SJSA1 (cell line): ENCODE data around the gene KAT2B. TPM values are rescaled to one million over a fixed set of nuclear protein-coding genes. Genes with fewer than 3 reads are reported as not detected.

Experiments
- DNase-seq, 2 experiments: peaks; one replicate each; pipeline ENCODE4 v3.0.0-alpha.2; 2015 to 2020; ENCODE audit warnings: low spot score in 2 of 2, low read depth in 1 of 2
- H3K27ac ChIP-seq: fragments of 250-450 bp; sonication (Bioruptor Pico); 2 replicates; pipeline ENCODE4 v1.5.1; 2020; ENCODE audit warnings: mild to moderate bottlenecking, moderate library complexity
- H3K27me3 ChIP-seq: fragments of 250-450 bp; sonication (Bioruptor Pico); replicated peaks from 2 replicates; pipeline ENCODE4 v1.5.1; 2020; ENCODE audit warnings: mild to moderate bottlenecking, moderate library complexity
- H3K36me3 ChIP-seq: fragments of 250-450 bp; sonication (Bioruptor Pico); 2 replicates; pipeline ENCODE4 v1.5.1; 2020; ENCODE audit warnings: mild to moderate bottlenecking
- H3K4me1 ChIP-seq: fragments of 250-450 bp; sonication (Bioruptor Pico); replicated peaks from 2 replicates; pipeline ENCODE4 v1.6.1; 2021; ENCODE audit warnings: mild to moderate bottlenecking
- H3K4me3 ChIP-seq: fragments of 250-450 bp; sonication (Bioruptor Pico); 2 replicates; pipeline ENCODE4 v1.5.1; 2020; ENCODE audit warnings: mild to moderate bottlenecking
- H3K9me3 ChIP-seq: fragments of 250-450 bp; sonication (Bioruptor Pico); replicated peaks from 2 replicates; pipeline ENCODE4 v1.5.1; 2020; ENCODE audit warnings: mild to moderate bottlenecking
- total RNA-seq: library from RNA; depleted of rRNA; stranded (reverse); fragments of >200 nt; shearing (Covaris generic); gene quantifications from 2 replicates; pipeline ENCODE4 v1.2.3, GENCODE V29; 2014; rRNA removed

KAT2B gene
- total RNA-seq, 1 experiment from 2014 or later: 11.2 TPM

- Histone ChIP-seq H3K9me3 (no peaks in the 10 kb centered on the region), H3K4me1 (peaks cover 5% of the 10 kb centered on the region)
- peak; percentile 88 to 96 for DNase-seq
These were observed 145.7 kb downstream of the KAT2B start, which contains the start of gene SGO1 for GRCh38 chr3:20185679-20186599. SGO1 (minus strand) TSS chr3:20186206; CDS start chr3:20184027, 2,179 bp downstream.

GRCh38 chr3:20186600-20187004 lies 146.4 kb downstream of the KAT2B start:
- peaks cover 14% of the 10 kb centered on the region for H3K36me3 ChIP-seq
- no peak for DNase-seq
- H3K4me1 ChIP-seq: peaks cover 5% of the 10 kb centered on the region
- H3K9me3 ChIP-seq: no peaks in the 10 kb centered on the region
- H3K27ac ChIP-seq: peak overlapping the region; percentile 90
- no peaks in the 10 kb centered on the region for H3K27me3 ChIP-seq
- peak overlapping the region; percentile 66 for H3K4me3 ChIP-seq

More at GRCh38 chr3:20185679-20186599, 145.7 kb downstream of the KAT2B start, which contains the start of gene SGO1:
- Histone ChIP-seq H3K27ac (peak within 1 kb of the TSS; percentile 90), H3K36me3 (peaks cover 21% of the 10 kb centered on the region), H3K4me3 (peak within 1 kb of the TSS; percentile 66), H3K27me3 (no peaks in the 10 kb centered on the region)

- H3K9me3 ChIP-seq: no peaks in the 10 kb centered on the region
- H3K4me3 ChIP-seq: no peak overlapping the region
- H3K4me1 ChIP-seq: peaks cover 5% of the 10 kb centered on the region
- no peaks in the 10 kb centered on the region for H3K36me3 ChIP-seq
- DNase-seq: no peak
- no peaks in the 10 kb centered on the region for H3K27me3 ChIP-seq
- no peak overlapping the region for H3K27ac ChIP-seq
These were observed 150.7 kb downstream of the KAT2B start for GRCh38 chr3:20190991-20191390.

- DNase-seq: no peak
- no peaks in the 10 kb centered on the region for H3K27me3 ChIP-seq
These were observed 154.7 kb downstream of the KAT2B start for GRCh38 chr3:20194793-20195460.

DNA sequence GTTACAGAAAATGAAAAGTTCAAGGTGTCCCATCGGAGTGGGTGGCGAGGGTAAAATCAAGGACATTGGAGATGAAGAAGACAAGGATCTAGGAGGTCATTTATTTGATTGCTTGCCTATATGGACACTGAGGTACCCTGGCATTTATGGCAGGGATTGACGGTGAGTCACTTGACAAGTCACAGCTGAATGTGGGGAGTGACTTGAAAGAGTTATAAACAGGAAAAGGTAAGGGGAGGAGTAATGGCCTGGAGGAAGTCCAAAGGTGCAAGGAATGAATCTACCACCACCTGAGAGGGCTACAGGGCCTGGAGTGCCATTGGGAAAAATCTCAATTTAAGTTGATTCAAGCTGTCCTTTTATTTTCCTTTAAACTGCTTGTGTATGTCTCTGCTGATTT lies 157.5 kb downstream of the KAT2B start:
- no peak overlapping the region for H3K4me3 ChIP-seq
- no peaks in the 10 kb centered on the region for H3K4me1 ChIP-seq
- no peaks in the 10 kb centered on the region for H3K9me3 ChIP-seq
- DNase-seq: no peak
- H3K36me3 ChIP-seq: no peaks in the 10 kb centered on the region
- no peak overlapping the region for H3K27ac ChIP-seq
- no peaks in the 10 kb centered on the region for H3K27me3 ChIP-seq

More at GRCh38 chr3:20194793-20195460, 154.7 kb downstream of the KAT2B start:
- H3K4me3 ChIP-seq: no peak overlapping the region
- H3K9me3 ChIP-seq: no peaks in the 10 kb centered on the region
- H3K36me3 ChIP-seq: no peaks in the 10 kb centered on the region
- H3K4me1 ChIP-seq: no peaks in the 10 kb centered on the region
- H3K27ac ChIP-seq: no peak overlapping the region

DNA sequence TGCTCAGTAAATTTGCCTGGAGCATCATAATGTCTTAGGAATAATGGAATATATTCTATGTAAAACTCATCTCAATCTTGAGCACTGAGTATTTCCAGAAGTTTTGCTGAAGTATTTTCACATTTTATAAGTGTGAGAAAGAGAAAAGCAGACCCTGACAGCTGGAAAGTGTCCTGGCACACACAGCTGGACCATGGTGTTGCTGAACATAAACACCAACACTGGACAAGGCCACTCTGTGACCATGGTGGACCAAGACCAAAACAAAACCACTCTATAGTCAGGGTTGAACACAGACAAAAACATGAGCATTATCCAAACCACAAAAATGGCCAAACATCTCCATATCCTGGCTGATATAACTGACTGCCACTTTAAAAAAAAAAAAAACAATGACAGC lies 160.9 kb downstream of the KAT2B start:
- no peaks in the 10 kb centered on the region for H3K36me3 ChIP-seq
- no peak overlapping the region for H3K4me3 ChIP-seq
- H3K27ac ChIP-seq: no peak overlapping the region
- H3K27me3 ChIP-seq: no peaks in the 10 kb centered on the region
- no peaks in the 10 kb centered on the region for H3K4me1 ChIP-seq
- no peak for DNase-seq
- no peaks in the 10 kb centered on the region for H3K9me3 ChIP-seq

Other genes starting within 250 kb of the KAT2B start
- gene EFHB, start 106.2 kb upstream of the KAT2B start, total RNA-seq: 0.11 and 0.88 TPM in 2 replicates
- gene RAB5A, start 93.3 kb upstream of the KAT2B start, total RNA-seq: 26.6 and 57.6 TPM in 2 replicates
- not detected in 2 replicates for gene PP2D1, start 28.2 kb upstream of the KAT2B start, total RNA-seq
- gene SGO1, start 145.8 kb downstream of the KAT2B start, total RNA-seq: 11.7 and 22.5 TPM in 2 replicates